IMR-90 (cell line): ENCODE data around the gene ZNF217. TPM values are rescaled to one million over a fixed set of nuclear protein-coding genes. Genes with fewer than 3 reads are reported as not detected.
A peak's percentile ranks its signal among the peaks of the same experiment; 100 is the strongest.

Source experiments
- ATAC-seq: fragments of 200-7000 bp; cut with Tn5 transposase; 2 replicates; pipeline ENCODE4 v1.9.1; 2020; ENCODE audit warnings: low read depth, mild to moderate bottlenecking, moderate library complexity
- BruUV-seq: library from RNA; stranded (reverse); fragments of 400-500 nt; replicated peaks from 2 replicates; lab custom pipeline; 2021; lab: Mats Ljungman, UMichigan
- CTCF ChIA-PET: fragments of 300-600 bp; formaldehyde crosslinking; extraction: SDS; loops from one replicate; lab custom pipeline; 2021; ENCODE audit warnings: antibody characterized with exemption; lab: Yijun Ruan, JAX
- POLR2A ChIA-PET: fragments of 300-600 bp; sonication (Branson Sonifier 250); formaldehyde crosslinking; loops from one replicate; lab custom pipeline; 2022; ENCODE audit warnings: antibody characterized with exemption; ENCODE audit not compliant: unreplicated experiment; lab: Charles Lee
- DNase-seq: peaks from one replicate; pipeline ENCODE4 v3.0.0; 2013
- H2AFZ ChIP-seq: replicated peaks from 2 replicates; pipeline ENCODE3; 2013; ENCODE audit warnings: low read length, mild to moderate bottlenecking; ENCODE audit not compliant: poor library complexity
- H2AK5ac ChIP-seq: 2 replicates; pipeline ENCODE4 v1.6.1; 2013; ENCODE audit warnings: low read depth, low read length, inconsistent platforms
- H2AK9ac ChIP-seq: replicated peaks from 2 replicates; pipeline ENCODE3; 2013; ENCODE audit warnings: mild to moderate bottlenecking, low read depth, low read length, moderate library complexity; ENCODE audit not compliant: poor library complexity
- H2BK120ac ChIP-seq: 2 replicates; pipeline ENCODE4 v1.6.1; 2013; ENCODE audit warnings: low read depth, low read length, inconsistent platforms
- H2BK15ac ChIP-seq: 3 replicates; pipeline ENCODE4 v1.6.1; 2013; ENCODE audit warnings: low read depth, low read length, inconsistent platforms
- H2BK20ac ChIP-seq: 2 replicates; pipeline ENCODE4 v1.6.1; 2013; ENCODE audit warnings: low read depth, mild to moderate bottlenecking, inconsistent platforms, low read length, moderate library complexity
- H2BK5ac ChIP-seq: 2 replicates; pipeline ENCODE4 v1.6.1; 2013; ENCODE audit warnings: mild to moderate bottlenecking, low read depth, low read length, inconsistent platforms; ENCODE audit not compliant: poor library complexity, severe bottlenecking
- H3K14ac ChIP-seq: replicated peaks from 2 replicates; pipeline ENCODE4 v1.6.1; 2013; ENCODE audit warnings: low read depth, low read length, inconsistent platforms
- H3K18ac ChIP-seq: 2 replicates; pipeline ENCODE4 v1.6.1; 2013; ENCODE audit warnings: low read depth, low read length, control low read depth
- H3K23ac ChIP-seq: 2 replicates; pipeline ENCODE4 v1.6.1; 2013; ENCODE audit warnings: low read depth, low read length, inconsistent platforms
- H3K27ac ChIP-seq: 2 replicates; pipeline ENCODE4 v1.5.1; 2013; ENCODE audit warnings: mild to moderate bottlenecking, control low read depth, low read length; ENCODE audit not compliant: insufficient read depth
- H3K27me3 ChIP-seq: 2 replicates; pipeline ENCODE4 v1.6.1; 2013; ENCODE audit warnings: low read length; ENCODE audit not compliant: control insufficient read depth, insufficient read depth
- H3K36me3 ChIP-seq: 2 replicates; pipeline ENCODE4 v1.6.1; 2013; ENCODE audit warnings: low read length, mixed read lengths; ENCODE audit not compliant: control insufficient read depth, insufficient read depth
- H3K4ac ChIP-seq: 2 replicates; pipeline ENCODE4 v1.6.1; 2013; ENCODE audit warnings: low read depth, low read length, inconsistent platforms
- H3K4me1 ChIP-seq: 2 replicates; pipeline ENCODE4 v1.6.1; 2013; ENCODE audit warnings: low read length, mixed read lengths; ENCODE audit not compliant: control insufficient read depth, insufficient read depth
- H3K4me2 ChIP-seq: 2 replicates; pipeline ENCODE4 v1.6.1; 2013; ENCODE audit warnings: low read depth, mild to moderate bottlenecking, control low read depth, low read length, moderate library complexity
- H3K4me3 ChIP-seq: 2 replicates; pipeline ENCODE4 v1.5.1; 2013; ENCODE audit warnings: low read depth, mild to moderate bottlenecking, control low read depth, low read length, moderate library complexity; ENCODE audit not compliant: insufficient read depth
- H3K56ac ChIP-seq: 2 replicates; pipeline ENCODE4 v1.6.1; 2013; ENCODE audit warnings: low read length, inconsistent platforms; ENCODE audit not compliant: insufficient read depth; ENCODE audit errors: extremely low read depth
- H3K79me1 ChIP-seq, 2 experiments: 2 replicates each; pipeline ENCODE4 v1.6.1; 2013; ENCODE audit warnings: low read length in 2 of 2, inconsistent platforms in 1 of 2, low read depth in 1 of 2
- H3K9ac ChIP-seq: 2 replicates; pipeline ENCODE4 v1.6.1; 2013; ENCODE audit warnings: low read depth, low read length, control low read depth
- H3K9me1 ChIP-seq: 2 replicates; pipeline ENCODE4 v1.6.1; 2013; ENCODE audit warnings: low read length, inconsistent platforms; ENCODE audit not compliant: insufficient read depth
- H3K9me3 ChIP-seq: 2 replicates; pipeline ENCODE4 v1.6.1; 2013; ENCODE audit warnings: low read length; ENCODE audit not compliant: control insufficient read depth, insufficient read depth
- H4K20me1 ChIP-seq: 2 replicates; pipeline ENCODE4 v1.6.1; 2013; ENCODE audit warnings: low read length, inconsistent platforms; ENCODE audit not compliant: insufficient read depth
- H4K5ac ChIP-seq: 2 replicates; pipeline ENCODE4 v1.6.1; 2013; ENCODE audit warnings: mild to moderate bottlenecking, low read depth, low read length, control low read depth
- H4K8ac ChIP-seq, 2 experiments: 2 replicates each; pipeline ENCODE4 v1.6.1; 2013; ENCODE audit warnings: low read depth in 2 of 2, low read length in 2 of 2, control low read depth in 1 of 2, inconsistent platforms in 1 of 2
- H4K91ac ChIP-seq: 2 replicates; pipeline ENCODE4 v1.6.1; 2013; ENCODE audit warnings: low read depth, low read length, inconsistent platforms; ENCODE audit not compliant: insufficient read depth
- BHLHE40 ChIP-seq: fragments of 150-350 bp; IDR thresholded peaks from 2 replicates; pipeline ENCODE4 v1.6.1; 2016; ENCODE audit warnings: mild to moderate bottlenecking, low read depth, low read length
- FOS ChIP-seq: fragments of 150-350 bp; IDR thresholded peaks from 2 replicates; pipeline ENCODE4 v1.6.1; 2016; ENCODE audit warnings: low read depth, low read length
- USF2 ChIP-seq: fragments of 150-350 bp; IDR thresholded peaks from 2 replicates; pipeline ENCODE4 v1.6.1; 2017; ENCODE audit warnings: mild to moderate bottlenecking, antibody characterized with exemption, low read length, low read depth
- WGBS, 2 experiments: methylation state at CpG; one replicate each; pipeline versions ENCODE4 v1.1.5 to v1.1.7; 2013; ENCODE audit warnings: missing lambda C conversion rate in 2 of 2; ENCODE audit not compliant: insufficient read length in 1 of 2; ENCODE audit errors: extremely low coverage in 2 of 2; 5-methylcytosine and 5-hydroxymethylcytosine counted together
- dilution Hi-C: fragments of 300-500 bp; cut with HindIII; formaldehyde crosslinking; loops from one replicate; pipeline ENCODE4 v1.14.3; 2018; ENCODE audit warnings: low sequenced_read_pairs; ENCODE audit not compliant: unreplicated experiment
- in situ Hi-C: fragments of 300-500 bp; cut with MboI; formaldehyde crosslinking; loops from 3 replicates; pipeline ENCODE4 v1.14.3; 2019; ENCODE audit warnings: low sequenced_read_pairs, inconsistent platforms, mixed read lengths
- intact Hi-C: fragments of 100-400 bp; cut with micrococcal nuclease; formaldehyde crosslinking; loops from 2 replicates; pipeline ENCODE4 v1.10.0; 2022
- microRNA-seq, 2 experiments: library from miRNA; stranded (forward) in 1 of 2; unstranded in 1 of 2; fragments of 10-50 nt in 1 of 2; fragments of <30 nt in 1 of 2; gene quantifications in 1 of 2; microRNA quantifications in 1 of 2; one replicate each; pipeline versions ENCODE3 to v1.1.0; 2013 to 2020; ENCODE audit not compliant: insufficient read depth in 1 of 2, insufficient read length in 1 of 2, unreplicated experiment in 1 of 2
- polyA plus RNA-seq, 3 experiments: library from polyadenylated mRNA; depleted of rRNA; stranded (reverse); fragments of >200 nt; gene quantifications; 2 replicates each; pipeline ENCODE4 v1.2.3, GENCODE V29; 2012; ENCODE audit warnings: low replicate concordance in 1 of 3
- small RNA-seq, 5 experiments: library from RNA; depleted of rRNA; stranded (forward); fragments of <200 nt; gene quantifications; one replicate each; pipeline ENCODE3, GENCODE V24; 2012
- total RNA-seq: library from RNA; depleted of rRNA; stranded (reverse); fragments of >200 nt; gene quantifications from 2 replicates; pipeline ENCODE4 v1.2.3, GENCODE V29; 2012

Gene ZNF217
- total and polyA plus RNA-seq, 2 of the 4 experiments (the other 2 are of a cell fraction): 9.1 to 27.8 TPM

GRCh38 chr20:53517146-53517545, 76.5 kb downstream of the ZNF217 start:
- 33% methylated on average over 3 of the region's 13 CpGs; no CpG with 5 or more reads in 1 of the 2 experiments for WGBS, 2 experiments
- no TSS peak for BruUV-seq
- Histone ChIP-seq H2BK120ac (no peak overlapping the region), H3K4me1 (no peaks in the 10 kb centered on the region), H2BK5ac (no peak overlapping the region), H3K9ac (no peak overlapping the region), H3K9me1 (no peaks in the 10 kb centered on the region), H3K4ac (no peak overlapping the region), H3K14ac (no peak overlapping the region), H3K23ac (no peak overlapping the region), H3K36me3 (no peaks in the 10 kb centered on the region), H2AK5ac (no peak overlapping the region), H3K27me3 (no peaks in the 10 kb centered on the region), H2AFZ (peak overlapping the region; percentile 67), H3K27ac (no peak overlapping the region), H3K18ac (no peak overlapping the region), H4K5ac (no peak overlapping the region), H3K4me2 (no peak overlapping the region; the same call in 1 of the 2 replicates), H3K79me1 (no peaks in the 10 kb centered on the region), H4K91ac (no peak overlapping the region), H3K9me3 (no peaks in the 10 kb centered on the region), H4K8ac (no peak overlapping the region), H2BK20ac (no peak overlapping the region), H3K56ac (no peak overlapping the region), H2BK15ac (no peak overlapping the region), H2AK9ac (no peak overlapping the region), H3K4me3 (no peak overlapping the region), H4K20me1 (no peaks in the 10 kb centered on the region)
- intact Hi-C loops (no loop called here), dilution Hi-C loops (no loop called here), in situ Hi-C loops (no loop called here)
- TF ChIP-seq BHLHE40 (peak; percentile 39; the same call in 1 of the 2 replicates), USF2 (peak; percentile 42; the same call in 1 of the 2 replicates), FOS (no peak)
- ATAC-seq: peak; percentile 69
- peak; percentile 3 for DNase-seq
- ChIA-PET POLR2A (no interaction called here), CTCF (no interaction called here)

Small RNA genes lying within 50 kb of the gene (microRNA-seq; reads per million reads assigned to microRNA genes)
- gene RF00019 (ENCODE audit: insufficient read depth, insufficient read length): not detected

Small RNA genes lying within 50 kb of the gene (small RNA-seq; reads per million reads assigned to genes)
- 0 reads per million in 5 experiments for gene RF00019
